Middle frontal gyrus (tissue), 1 donor: ENCODE data around the gene ATP6V1F.

Experiments
- DNase-seq: peaks from one replicate; pipeline ENCODE4 v3.0.0-alpha.2; 2015; ENCODE audit warnings: low spot score; ENCODE audit errors: extremely low spot score

The ATP6V1F gene

GRCh38 chr7:128848289-128849155 lies 14.1 kb upstream of the ATP6V1F start:
- no peak for DNase-seq

- no peak for DNase-seq
Measured at GRCh38 chr7:128849156-128849515, 13.5 kb upstream of the ATP6V1F start.

DNA sequence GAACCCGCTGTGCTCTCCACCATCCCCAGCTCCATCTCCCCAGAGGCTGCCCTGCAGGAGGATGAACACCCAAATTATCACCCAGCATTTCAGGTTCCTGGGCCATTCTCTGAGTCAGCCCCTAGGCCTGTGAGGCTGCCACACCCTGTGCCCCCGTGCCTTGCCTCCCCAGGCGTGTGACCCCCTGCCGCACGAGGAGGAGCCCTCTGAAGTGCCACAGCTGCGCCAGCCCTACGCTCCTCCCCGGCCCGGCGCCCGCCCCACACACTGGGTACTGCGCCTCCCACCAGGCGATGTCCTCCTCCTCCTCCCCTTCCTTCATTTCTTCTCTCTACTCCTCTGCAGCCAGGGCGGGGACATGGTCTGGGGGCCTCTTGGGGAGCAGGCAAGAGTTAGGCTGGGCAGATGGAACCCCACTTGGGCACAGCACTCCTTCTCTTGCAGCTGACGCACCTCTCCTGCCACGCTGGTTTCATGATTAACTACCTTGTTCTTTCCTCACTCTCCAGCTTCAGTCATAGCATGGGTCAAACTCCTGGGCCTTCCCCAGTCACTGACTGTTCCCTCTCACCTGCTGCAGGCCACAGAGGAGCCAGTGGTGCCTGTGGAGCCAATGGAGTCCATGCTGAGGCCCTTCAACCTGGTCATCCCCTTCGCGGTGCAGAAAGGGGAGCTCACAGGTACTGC lies 12.7 kb upstream of the ATP6V1F start:
- no peak for DNase-seq

DNA sequence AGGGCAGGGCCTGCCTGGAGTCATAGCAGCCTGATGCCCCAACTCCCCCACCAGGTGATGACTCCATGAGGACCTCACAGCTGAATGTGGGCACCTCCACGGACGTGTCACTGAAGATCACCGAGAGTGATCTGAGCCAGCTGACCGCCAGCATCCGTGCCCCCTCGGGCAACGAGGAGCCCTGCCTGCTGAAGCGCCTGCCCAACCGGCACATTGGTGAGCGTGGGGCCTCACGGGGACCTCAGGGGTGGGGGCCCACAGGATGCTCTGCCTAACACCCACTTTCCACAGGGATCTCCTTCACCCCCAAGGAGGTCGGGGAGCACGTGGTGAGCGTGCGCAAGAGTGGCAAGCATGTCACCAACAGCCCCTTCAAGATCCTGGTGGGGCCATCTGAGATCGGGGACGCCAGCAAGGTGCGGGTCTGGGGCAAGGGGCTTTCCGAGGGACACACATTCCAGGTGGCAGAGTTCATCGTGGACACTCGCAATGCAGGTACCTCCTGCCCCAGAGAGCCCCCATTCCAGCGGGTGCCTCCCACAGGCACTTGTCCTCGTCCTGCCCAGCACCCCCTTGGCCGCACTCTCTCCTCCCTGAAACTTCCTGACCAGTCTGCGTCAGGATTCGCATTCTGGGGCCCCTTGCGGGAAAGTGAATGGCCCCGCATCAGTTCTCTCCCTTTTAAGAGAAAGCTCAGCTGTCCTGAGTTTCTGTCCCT lies 10.0 kb upstream of the ATP6V1F start:
- no peak for DNase-seq

DNA sequence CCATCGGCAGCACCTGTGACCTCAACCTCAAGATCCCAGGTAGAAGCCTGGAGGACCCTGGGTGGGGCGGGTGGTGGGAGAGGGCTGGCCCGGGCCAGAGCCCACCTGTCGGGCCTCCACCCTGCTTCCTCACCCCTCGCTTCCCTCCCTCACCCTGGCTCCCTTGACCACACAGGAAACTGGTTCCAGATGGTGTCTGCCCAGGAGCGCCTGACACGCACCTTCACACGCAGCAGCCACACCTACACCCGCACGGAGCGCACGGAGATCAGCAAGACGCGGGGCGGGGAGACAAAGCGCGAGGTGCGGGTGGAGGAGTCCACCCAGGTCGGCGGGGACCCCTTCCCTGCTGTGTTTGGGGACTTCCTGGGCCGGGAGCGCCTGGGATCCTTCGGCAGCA lies 8.9 kb upstream of the ATP6V1F start:
- DNase-seq: no peak

DNA sequence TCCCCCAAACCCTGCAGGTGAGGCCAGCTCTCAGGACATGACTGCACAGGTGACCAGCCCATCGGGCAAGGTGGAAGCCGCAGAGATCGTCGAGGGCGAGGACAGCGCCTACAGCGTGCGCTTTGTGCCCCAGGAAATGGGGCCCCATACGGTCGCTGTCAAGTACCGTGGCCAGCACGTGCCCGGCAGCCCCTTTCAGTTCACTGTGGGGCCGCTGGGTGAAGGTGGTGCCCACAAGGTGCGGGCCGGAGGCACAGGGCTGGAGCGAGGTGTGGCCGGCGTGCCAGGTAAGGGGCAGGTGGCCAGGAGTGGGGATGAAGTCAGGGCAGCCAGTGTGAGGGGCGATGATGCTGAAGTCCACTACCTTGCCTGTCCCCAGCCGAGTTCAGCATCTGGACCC lies 8.3 kb upstream of the ATP6V1F start:
- no peak for DNase-seq

GRCh38 chr7:128855559-128855958 lies 7.1 kb upstream of the ATP6V1F start:
- DNase-seq: no peak

DNA sequence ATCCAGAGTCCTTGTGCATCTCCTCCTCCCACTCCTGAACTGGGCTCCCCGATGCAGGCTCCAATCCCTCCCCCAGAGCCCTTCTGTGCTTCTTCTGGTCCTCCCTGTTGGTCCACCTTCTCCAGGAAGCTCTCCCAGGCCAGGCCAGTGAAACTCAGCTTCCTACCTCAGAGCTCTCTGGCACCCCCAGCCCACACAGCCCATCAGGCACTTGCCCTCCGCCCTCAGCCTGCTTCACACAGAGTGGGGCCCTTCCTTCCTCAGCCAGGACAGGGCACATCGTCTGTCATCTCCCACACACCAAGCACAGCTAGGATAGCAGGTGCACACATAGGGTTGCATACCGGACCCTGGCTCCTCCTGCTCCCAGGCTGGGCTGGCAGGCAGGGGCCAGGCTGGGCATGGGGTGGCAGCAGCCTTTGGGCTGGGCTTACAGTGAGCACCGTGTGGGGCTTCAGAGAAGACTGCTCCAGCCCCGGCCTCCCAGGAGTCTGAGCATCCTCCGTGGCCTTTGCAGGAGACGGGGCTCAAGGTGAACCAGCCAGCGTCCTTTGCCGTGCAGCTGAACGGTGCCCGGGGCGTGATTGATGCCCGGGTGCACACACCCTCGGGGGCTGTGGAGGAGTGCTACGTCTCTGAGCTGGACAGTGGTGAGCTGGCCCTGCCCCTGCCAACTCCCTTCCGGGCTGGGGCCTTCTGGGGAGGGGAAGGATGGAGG lies 6.5 kb upstream of the ATP6V1F start:
- no peak for DNase-seq

DNA sequence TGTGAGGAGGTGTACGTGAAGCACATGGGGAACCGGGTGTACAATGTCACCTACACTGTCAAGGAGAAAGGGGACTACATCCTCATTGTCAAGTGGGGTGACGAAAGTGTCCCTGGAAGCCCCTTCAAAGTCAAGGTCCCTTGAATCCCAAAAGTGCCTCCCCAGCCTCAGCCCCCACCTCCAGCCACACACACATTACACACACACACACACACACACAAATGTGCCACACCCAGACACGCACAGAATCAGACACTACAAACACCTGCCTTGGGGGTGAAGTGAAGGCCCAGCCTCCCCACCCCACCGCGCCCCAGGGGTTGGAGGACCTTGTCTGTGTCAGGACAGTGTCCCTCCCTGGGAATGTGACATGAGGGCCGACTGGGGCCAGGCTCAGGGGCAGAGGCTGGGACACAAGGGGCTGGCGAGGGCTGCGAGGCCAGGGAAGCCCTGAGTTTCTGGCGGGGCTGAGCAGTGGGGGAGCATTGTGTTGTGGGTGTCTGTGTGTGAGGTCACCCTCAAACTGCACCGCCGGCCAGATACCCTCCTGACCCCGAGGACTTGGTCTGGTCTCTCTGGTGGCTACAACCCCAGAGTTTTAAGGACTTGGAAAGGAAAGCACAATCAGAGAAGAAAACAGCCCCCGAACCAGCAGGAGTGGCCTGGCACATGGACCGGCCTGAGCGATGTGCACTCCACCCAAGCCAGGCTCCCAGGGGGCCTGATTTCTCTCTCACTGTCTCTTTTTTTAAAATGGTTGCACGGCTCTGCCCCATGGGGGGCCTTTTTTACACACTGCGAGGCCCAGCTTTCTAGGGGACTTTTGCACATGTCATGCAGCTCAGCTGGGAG lies 4.0 kb upstream of the ATP6V1F start:
- no peak for DNase-seq

DNA sequence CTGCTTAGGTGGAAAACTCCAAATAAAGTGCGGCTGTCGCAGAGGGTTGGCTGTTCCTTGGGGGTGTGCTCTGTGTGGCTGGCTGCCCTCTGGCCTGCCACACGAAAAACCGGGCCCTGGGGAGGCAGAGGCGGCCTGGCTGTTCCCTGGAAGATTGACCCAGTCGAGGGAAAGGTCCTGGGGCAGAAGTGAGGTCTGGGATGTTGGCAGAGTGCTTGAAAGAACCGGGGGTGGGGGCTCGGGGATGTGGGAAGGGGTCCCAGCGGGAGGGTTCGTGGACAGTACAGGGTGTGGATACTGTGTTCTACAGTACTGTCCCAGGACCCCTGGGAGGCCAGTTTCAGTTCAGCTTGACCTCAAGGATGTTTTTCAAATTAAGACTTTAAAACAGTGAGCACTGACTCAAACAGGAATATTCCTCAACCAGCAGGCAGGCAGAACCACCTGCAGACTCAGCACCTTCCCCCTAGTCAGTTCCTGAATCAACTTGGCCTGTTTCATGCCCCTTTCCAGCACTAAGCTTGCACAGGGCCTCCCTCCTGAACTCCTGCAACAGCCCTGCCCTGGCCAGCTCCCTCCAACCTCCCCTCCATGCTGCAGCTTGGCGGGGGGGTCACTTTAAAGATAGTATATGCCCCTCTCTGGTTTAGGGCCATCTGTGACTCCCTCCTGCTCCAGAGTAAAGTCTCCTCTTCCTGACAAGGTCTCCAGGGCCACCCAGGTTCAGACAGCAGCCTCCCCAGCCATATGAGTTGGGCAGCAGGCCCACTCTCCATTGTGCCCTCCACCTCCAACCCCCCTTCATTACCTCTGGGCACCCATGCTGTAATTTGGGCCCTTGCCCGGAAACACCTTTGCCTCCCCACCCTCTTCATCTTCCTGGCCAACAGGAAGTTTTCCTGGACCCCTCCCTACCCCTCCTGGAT lies 3.2 kb upstream of the ATP6V1F start:
- DNase-seq: no peak

DNA sequence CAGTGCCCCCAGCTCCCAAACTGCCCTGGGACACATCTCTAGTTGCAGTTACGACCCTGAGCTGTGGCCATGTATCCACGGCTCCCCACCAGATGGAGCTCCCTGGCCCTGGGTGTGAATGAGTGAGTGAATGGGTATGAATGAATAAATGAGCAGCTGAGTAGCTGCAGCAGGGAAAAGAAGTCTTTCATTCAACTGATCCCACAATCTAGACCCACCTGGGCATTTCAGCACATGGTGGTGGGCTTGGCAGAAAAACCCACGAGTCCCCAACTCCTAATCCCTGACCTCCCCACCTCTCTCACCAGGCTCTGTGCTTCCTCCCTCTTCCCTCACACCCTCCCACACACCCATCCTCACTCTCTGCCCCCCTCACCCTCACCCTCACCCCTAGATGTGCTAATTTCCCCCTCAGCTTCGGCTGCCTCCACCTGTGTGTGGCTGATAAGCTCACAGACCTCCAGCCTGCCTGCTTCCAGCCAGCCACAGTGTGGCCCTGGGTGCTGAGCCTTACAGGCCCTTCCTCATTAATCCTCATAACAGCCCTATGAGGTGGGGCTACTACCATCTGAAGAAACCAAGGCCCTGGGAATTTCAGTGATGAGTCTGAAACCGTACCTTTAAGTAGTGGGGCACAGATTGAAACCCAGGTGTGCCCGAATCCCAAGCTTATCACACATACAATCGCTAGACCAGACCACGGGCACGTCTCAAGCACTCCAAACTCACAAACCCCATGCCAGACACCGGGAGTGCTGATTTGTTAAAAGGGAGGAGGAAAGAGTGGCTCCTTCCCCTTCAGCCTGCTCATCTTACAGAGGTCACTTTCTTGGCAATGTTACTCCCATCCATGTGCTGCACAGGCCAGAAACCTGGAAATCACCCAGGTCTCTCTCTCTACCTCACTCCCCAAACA lies 2.2 kb upstream of the ATP6V1F start:
- no peak for DNase-seq

GRCh38 chr7:128861957-128862570 lies 592 bp upstream of the ATP6V1F start:
- DNase-seq: no peak

GRCh38 chr7:128863433-128863989 lies 855 bp downstream of the ATP6V1F start:
- DNase-seq: no peak

DNA sequence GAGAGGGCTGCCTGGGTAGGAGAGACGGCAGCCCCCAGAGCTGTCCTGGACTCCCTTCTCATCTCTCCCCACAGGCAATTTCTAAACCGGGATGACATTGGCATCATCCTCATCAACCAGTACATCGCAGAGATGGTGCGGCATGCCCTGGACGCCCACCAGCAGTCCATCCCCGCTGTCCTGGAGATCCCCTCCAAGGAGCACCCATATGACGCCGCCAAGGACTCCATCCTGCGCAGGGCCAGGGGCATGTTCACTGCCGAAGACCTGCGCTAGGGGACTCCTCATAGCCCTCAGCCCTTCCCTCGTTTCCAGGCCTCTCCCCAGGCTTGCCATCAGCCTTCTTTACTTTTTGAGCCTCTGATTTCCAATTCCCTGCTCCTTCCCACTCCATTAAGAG lies 2.6 kb downstream of the ATP6V1F start:
- no peak for DNase-seq

DNA sequence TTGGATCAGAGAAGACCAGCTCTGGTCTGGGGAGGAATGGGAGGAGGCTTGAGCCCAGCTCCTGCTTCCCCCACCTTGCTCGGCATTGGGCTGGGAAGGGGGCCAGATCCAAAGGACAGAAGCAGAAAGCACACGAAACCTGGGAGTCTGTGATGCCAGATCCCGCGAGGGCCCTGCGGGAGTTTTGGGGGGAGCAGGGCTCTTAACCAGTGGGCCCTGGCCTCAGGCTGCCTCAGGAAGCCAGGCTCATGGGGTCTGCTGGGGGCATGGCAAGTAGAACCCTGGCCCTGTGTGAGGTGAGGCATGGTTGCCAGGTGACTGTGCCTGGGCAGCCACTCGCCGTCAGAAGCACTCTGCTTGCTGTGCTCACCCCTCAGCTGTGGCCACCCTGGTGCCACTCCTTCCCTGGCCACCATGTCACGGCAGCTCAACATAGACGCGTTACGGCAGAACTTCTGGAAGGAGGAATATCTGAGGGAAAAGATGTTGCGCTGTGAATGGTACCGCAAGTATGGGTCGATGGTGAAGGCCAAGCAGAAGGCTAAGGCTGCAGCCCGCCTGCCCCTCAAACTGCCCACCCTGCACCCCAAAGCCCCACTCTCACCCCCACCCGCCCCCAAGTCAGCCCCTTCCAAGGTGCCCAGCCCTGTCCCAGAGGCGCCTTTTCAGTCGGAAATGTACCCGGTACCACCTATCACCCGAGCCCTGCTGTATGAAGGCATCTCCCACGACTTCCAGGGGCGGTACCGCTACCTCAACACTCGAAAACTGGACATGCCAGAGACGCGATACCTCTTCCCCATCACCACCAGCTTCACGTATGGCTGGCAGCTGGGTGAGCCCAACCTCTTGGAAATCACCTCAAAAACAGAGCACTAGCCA lies 3.6 kb downstream of the ATP6V1F start:
- no peak for DNase-seq

GRCh38 chr7:128867241-128867640 lies 4.6 kb downstream of the ATP6V1F start:
- DNase-seq: no peak
